Epithelial cell of proximal tubule (primary cell): Measurements from ENCODE around the gene P2RY4. TPM values are rescaled to one million over a fixed set of nuclear protein-coding genes. Genes with fewer than 3 reads are reported as not detected.

Experiments
- DNase-seq: peaks from one replicate; pipeline ENCODE4 v3.0.0-alpha.2; 2011; ENCODE audit warnings: low read depth
- H3K4me3 ChIP-seq: 2 replicates; pipeline ENCODE4 v1.5.1; 2011; ENCODE audit warnings: low read depth, mild to moderate bottlenecking, low read length
- total RNA-seq: library from RNA; depleted of rRNA; stranded (reverse); fragments of >200 nt; gene quantifications from 2 replicates; pipeline ENCODE4 v1.2.3, GENCODE V29; 2015
- TF ChIP-seq, protein P1 (sequence below): conservative IDR thresholded peaks from 2 replicates; pipeline ENCODE4 v1.5.1; 2012; ENCODE audit warnings: low read depth, mild to moderate bottlenecking, low read length

P2RY4 gene
- total RNA-seq, 1 donor from 2014 or later = not detected

GRCh38 chrX:70257423-70258288 is 2.3 kb downstream of the P2RY4 start:
- DNase-seq = no peak
- TF ChIP-seq, protein P1, sequence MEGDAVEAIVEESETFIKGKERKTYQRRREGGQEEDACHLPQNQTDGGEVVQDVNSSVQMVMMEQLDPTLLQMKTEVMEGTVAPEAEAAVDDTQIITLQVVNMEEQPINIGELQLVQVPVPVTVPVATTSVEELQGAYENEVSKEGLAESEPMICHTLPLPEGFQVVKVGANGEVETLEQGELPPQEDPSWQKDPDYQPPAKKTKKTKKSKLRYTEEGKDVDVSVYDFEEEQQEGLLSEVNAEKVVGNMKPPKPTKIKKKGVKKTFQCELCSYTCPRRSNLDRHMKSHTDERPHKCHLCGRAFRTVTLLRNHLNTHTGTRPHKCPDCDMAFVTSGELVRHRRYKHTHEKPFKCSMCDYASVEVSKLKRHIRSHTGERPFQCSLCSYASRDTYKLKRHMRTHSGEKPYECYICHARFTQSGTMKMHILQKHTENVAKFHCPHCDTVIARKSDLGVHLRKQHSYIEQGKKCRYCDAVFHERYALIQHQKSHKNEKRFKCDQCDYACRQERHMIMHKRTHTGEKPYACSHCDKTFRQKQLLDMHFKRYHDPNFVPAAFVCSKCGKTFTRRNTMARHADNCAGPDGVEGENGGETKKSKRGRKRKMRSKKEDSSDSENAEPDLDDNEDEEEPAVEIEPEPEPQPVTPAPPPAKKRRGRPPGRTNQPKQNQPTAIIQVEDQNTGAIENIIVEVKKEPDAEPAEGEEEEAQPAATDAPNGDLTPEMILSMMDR = no peak
- H3K4me3 ChIP-seq = no peak overlapping the region

GRCh38 chrX:70255452-70255851 is 4.6 kb downstream of the P2RY4 start:
- TF ChIP-seq, protein P1 = no peak
- no peak overlapping the region for H3K4me3 ChIP-seq
- no peak for DNase-seq

GRCh38 chrX:70254909-70255308 is 5.1 kb downstream of the P2RY4 start:
- DNase-seq = no peak
- H3K4me3 ChIP-seq = no peak overlapping the region
- TF ChIP-seq, protein P1 = no peak

- TF ChIP-seq, protein P1 = no peak
- H3K4me3 ChIP-seq = no peak overlapping the region
- no peak for DNase-seq
These were observed 6.0 kb downstream of the P2RY4 start for GRCh38 chrX:70254063-70254400.

GRCh38 chrX:70253377-70254062 is 6.5 kb downstream of the P2RY4 start:
- no peak for DNase-seq
- no peak overlapping the region for H3K4me3 ChIP-seq
- TF ChIP-seq, protein P1 = no peak

DNA sequence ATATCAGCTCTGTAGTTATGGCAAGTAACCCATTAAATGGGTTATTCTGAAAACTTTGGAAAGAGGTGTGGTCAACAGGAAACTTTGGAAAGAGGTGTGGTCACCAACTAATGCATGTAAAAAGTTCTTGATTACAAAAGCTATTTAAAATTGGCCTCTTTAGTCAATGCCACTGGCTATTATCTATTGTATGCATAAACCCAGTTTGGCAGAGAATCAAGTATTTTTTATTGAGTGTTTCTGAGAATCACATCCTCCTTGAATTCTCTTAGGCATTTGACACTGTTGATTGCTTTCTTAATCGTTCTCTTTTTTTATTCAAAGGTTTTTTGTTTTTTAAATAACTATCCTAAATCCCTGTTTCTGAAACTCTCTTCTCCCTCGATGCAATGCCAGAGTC is 7.5 kb downstream of the P2RY4 start:
- DNase-seq = no peak
- TF ChIP-seq, protein P1 = no peak
- H3K4me3 ChIP-seq = no peak overlapping the region

DNA sequence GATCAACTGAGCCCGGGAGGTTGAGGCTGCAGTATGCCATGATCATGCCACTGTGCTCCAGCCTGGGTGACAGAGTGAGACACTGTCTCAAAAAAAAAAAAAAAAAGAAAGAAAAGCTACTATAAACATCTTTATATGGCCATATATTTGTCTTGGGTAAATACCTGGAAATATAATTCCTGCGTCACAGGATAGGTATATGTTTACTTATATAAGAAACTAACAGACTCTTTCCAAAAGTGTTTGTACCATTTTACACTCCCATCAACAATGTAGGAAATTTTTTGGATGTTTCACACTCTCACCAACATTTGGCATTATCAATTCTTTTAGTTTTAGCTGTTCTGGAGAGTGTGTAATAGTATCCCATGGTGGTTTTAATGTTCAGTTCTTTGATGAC is 12.8 kb downstream of the P2RY4 start:
- H3K4me3 ChIP-seq = no peak overlapping the region
- no peak for DNase-seq
- TF ChIP-seq, protein P1 = no peak
